HEK293 (cell line): ENCODE results near the gene TMEM134.

Experiments used
- CTCF ChIP-seq: fragments of 450-650 bp; formaldehyde crosslinking; IDR thresholded peaks from 2 replicates; pipeline ENCODE4 v1.5.1; 2016; ENCODE audit warnings: missing biosample characterization, missing genetic modification characterization
- ZBTB17 ChIP-seq: fragments of 450-650 bp; formaldehyde crosslinking; IDR thresholded peaks from 2 replicates; pipeline ENCODE4 v1.5.1; 2016; ENCODE audit warnings: missing biosample characterization, missing genetic modification characterization
- ZNF324 ChIP-seq: fragments of 450-650 bp; formaldehyde crosslinking; IDR thresholded peaks from 2 replicates; pipeline ENCODE4 v1.5.1; 2016; ENCODE audit warnings: missing biosample characterization, missing genetic modification characterization
- TF ChIP-seq, protein P1 (sequence below): fragments of 450-650 bp; formaldehyde crosslinking; IDR thresholded peaks from 2 replicates; pipeline ENCODE4 v1.5.1; 2016; ENCODE audit warnings: missing biosample characterization, missing genetic modification characterization
- TF ChIP-seq, protein P2 (sequence below): fragments of 450-650 bp; formaldehyde crosslinking; IDR thresholded peaks from 2 replicates; pipeline ENCODE4 v1.5.1; 2016; ENCODE audit warnings: missing biosample characterization, missing genetic modification characterization

- TF ChIP-seq, protein P1, sequence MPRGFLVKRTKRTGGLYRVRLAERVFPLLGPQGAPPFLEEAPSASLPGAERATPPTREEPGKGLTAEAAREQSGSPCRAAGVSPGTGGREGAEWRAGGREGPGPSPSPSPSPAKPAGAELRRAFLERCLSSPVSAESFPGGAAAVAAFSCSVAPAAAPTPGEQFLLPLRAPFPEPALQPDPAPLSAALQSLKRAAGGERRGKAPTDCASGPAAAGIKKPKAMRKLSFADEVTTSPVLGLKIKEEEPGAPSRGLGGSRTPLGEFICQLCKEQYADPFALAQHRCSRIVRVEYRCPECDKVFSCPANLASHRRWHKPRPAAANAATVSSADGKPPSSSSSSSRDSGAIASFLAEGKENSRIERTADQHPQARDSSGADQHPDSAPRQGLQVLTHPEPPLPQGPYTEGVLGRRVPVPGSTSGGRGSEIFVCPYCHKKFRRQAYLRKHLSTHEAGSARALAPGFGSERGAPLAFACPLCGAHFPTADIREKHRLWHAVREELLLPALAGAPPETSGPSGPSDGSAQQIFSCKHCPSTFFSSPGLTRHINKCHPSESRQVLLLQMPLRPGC (tag by site-specific recombination), result no peak
- TF ChIP-seq CTCF (tag by site-specific recombination) (no peak), ZBTB17 (tag by site-specific recombination) (no peak), ZNF324 (tag by site-specific recombination) (no peak)
- TF ChIP-seq, protein P2, sequence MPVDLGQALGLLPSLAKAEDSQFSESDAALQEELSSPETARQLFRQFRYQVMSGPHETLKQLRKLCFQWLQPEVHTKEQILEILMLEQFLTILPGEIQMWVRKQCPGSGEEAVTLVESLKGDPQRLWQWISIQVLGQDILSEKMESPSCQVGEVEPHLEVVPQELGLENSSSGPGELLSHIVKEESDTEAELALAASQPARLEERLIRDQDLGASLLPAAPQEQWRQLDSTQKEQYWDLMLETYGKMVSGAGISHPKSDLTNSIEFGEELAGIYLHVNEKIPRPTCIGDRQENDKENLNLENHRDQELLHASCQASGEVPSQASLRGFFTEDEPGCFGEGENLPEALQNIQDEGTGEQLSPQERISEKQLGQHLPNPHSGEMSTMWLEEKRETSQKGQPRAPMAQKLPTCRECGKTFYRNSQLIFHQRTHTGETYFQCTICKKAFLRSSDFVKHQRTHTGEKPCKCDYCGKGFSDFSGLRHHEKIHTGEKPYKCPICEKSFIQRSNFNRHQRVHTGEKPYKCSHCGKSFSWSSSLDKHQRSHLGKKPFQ (tag by site-specific recombination), result no peak
These were observed 26.4 kb upstream of the TMEM134 start for GRCh38 chr11:67495234-67496005.
